D721Med (cell line): ENCODE data around the gene GSKIP.

ENCODE experiments used
- DNase-seq: peaks from one replicate; pipeline ENCODE4 v3.0.0; 2011; ENCODE audit warnings: low spot score; ENCODE audit not compliant: insufficient read length
- FAIRE-seq: peaks from 2 replicates; lab custom pipeline; 2011; peaks lifted over from hg19 to GRCh38; lab: Jason Lieb, UNC
- TF ChIP-seq, protein P1 (sequence below): IDR thresholded peaks from 2 replicates; pipeline ENCODE4 v1.5.1; 2012; ENCODE audit warnings: mild to moderate bottlenecking, control low read depth; ENCODE audit not compliant: insufficient read depth; ENCODE audit errors: missing control alignments

Gene GSKIP, protein sequence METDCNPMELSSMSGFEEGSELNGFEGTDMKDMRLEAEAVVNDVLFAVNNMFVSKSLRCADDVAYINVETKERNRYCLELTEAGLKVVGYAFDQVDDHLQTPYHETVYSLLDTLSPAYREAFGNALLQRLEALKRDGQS

GRCh38 chr14:96362965-96363750 is at the start of gene GSKIP, which contains the start of gene ATG2B:
TSS of gene GSKIP (plus strand) at chr14:96363526. CDS start at chr14:96382248, 18,722 bp downstream.
TSS of gene ATG2B (minus strand) at chr14:96363341. CDS start at chr14:96362976, 365 bp downstream.
- TF ChIP-seq, protein P1, sequence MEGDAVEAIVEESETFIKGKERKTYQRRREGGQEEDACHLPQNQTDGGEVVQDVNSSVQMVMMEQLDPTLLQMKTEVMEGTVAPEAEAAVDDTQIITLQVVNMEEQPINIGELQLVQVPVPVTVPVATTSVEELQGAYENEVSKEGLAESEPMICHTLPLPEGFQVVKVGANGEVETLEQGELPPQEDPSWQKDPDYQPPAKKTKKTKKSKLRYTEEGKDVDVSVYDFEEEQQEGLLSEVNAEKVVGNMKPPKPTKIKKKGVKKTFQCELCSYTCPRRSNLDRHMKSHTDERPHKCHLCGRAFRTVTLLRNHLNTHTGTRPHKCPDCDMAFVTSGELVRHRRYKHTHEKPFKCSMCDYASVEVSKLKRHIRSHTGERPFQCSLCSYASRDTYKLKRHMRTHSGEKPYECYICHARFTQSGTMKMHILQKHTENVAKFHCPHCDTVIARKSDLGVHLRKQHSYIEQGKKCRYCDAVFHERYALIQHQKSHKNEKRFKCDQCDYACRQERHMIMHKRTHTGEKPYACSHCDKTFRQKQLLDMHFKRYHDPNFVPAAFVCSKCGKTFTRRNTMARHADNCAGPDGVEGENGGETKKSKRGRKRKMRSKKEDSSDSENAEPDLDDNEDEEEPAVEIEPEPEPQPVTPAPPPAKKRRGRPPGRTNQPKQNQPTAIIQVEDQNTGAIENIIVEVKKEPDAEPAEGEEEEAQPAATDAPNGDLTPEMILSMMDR, result no peak
- no peak for FAIRE-seq
- DNase-seq, result peak; percentile 50

DNA sequence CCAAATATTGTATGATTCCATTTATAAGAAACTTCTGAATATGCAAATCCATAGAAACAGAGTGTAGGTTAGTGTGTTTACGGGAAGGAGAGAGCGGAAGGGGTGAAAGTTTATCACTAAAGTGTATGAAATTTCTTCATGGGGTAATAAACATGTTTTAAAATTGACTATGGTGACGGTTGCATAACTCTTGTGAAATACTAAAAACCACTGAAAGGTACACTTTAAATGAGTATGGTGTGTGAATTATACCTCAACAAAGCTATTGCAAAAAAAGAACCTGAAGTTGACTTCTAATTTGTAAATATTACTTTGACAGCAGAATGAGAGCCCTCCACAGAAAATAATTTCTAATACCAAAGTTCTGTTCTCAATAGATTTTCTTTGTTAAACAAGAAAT is 47.2 kb upstream of the GSKIP start:
- no peak for FAIRE-seq
- DNase-seq, result no peak
- TF ChIP-seq, protein P1, result no peak

- FAIRE-seq, result no peak
- DNase-seq, result no peak
- TF ChIP-seq, protein P1, result no peak
Observed at GRCh38 chr14:96318836-96319235, 44.5 kb upstream of the GSKIP start.

DNA sequence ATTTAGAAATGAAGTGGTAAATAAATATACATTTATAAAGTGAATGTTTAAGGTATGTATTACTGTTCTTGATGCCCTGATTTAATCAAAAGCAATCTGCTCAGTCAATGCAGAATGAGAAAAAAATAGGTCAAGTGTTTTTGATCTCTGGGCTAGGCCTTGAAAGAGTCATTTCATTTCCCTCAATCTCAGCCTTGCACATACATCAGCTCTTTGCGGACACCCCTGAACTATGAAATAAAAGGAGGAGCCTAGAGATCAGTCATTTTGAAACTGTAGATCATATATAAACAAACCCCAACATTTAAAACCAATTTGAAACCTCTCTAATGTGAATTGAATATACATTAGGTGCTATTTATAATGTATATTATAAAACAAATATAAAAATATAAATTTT is 42.7 kb upstream of the GSKIP start:
- no peak for FAIRE-seq
- TF ChIP-seq, protein P1, result no peak
- no peak for DNase-seq

- TF ChIP-seq, protein P1, result no peak
- no peak for DNase-seq
- FAIRE-seq, result no peak
Observed at GRCh38 chr14:96324219-96324618, 39.1 kb upstream of the GSKIP start.

DNA sequence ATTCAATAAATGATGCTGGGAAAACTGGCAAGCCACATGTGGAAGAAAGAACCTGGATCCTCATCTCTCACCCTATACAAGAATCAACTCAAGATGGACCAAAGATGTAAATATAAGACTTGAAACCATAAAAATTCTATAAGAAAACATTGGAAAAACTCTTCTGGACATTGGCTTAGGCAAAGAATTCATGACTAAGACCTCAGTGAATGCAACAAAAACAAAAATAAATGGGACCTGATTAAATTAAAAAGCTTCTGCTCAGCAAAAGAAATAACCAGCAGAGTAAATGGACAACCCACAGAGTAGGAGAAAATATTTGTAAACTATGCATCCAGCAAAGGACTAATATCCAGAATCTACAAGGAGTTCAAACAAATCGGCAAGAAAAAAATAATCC is 24.8 kb upstream of the GSKIP start:
- TF ChIP-seq, protein P1, result no peak
- DNase-seq (no peak), FAIRE-seq (no peak)

- no peak for FAIRE-seq
- DNase-seq, result no peak
- TF ChIP-seq, protein P1, result no peak
Observed at GRCh38 chr14:96341323-96341722, 22.0 kb upstream of the GSKIP start.
